Fibroblast of skin of left biceps (primary cell): ENCODE data around the gene FARS2.
A peak's percentile ranks its signal among the peaks of the same experiment; 100 is the strongest.

Source experiments
- DNase-seq, 2 experiments: peaks; one replicate each; pipeline ENCODE4 v3.0.0-alpha.2; 2013; ENCODE audit warnings: low read depth in 2 of 2

The FARS2 gene

DNA sequence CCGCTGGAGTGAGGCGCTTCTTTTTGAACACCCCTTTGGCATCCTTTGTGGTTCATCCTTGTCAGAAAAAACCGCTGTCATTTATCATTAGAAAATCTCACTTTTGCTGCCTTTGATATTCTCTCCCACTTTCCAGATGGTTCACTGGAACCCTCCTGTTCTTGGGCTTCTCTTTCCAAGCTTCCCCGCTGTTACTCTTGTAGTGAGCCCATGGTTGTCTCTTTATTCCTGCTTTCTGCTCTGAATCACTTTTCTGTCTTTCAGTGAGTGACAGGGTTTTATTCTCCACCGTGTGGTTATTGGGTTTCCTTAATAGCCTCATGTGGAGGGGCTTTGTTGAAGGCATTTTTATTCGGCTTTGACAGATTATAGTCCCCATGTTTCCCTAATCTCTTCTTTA, 117.0 kb downstream of the FARS2 start:
- no peak for DNase-seq

DNA sequence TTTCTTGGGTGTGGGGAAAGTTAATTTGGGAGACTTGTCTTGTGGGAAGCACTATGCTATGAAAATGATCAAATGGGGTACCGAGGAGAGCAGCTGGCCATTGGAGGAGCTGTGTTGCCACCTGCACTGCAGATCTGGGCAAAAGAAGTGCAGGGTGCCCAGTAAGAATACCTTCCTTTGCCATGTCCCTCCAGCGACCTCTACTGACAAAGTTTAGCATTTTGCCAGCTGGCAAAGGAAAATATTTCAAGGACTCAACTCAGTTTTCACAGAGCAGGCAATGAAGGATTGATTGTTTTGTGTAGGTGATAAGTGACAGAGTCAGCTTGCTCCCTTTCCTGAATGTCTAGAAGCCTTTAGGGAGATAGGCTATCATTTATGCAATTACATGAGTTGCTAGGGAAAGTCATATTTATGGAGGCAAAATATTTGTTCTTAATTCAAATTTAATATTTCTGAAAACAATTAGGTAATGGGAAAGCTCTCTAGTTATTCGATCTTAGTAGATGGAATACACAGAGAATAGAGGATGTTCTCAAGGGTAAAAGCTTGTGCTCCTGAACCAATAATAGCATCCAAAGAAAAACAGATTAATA, 118.4 kb downstream of the FARS2 start:
- DNase-seq: no peak

DNA sequence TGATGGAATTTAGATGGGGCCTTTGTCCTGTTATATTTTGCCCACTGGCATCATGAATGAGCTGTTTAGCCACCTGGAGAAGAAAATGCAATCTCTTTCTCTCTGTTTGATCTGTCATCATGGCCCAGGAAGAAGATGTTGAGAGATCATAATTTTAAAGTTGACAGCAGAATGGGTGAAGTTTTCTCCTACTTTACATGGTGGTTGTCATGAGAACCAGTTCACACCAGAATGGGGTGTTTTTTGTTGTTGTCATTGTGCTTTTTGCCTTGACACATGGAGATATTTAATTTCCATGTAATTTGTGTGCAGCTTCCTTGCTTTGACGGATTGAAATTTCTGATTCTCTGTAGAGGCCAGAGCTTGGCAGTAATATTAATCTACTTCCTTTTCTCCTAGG, 122.5 kb downstream of the FARS2 start:
- no peak for DNase-seq

DNA sequence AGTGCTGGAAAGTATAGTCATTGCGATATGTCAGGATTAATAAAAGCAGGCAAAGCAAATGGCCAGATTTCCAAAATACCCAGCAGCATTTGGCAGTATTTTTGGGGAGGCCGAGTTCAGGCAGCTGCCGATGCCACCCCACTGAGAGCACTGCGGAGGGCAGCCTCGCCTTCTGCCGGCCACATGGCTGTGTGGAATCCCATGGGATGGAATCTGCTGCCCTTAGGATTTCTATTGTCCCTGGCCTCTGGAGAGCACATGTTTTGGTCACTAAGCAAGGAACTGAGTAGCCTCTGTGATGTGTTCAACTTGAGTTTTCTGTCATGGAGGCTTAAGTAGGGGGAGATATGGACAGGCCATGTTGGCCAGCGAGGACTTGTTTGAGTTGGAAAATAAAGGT, 123.0 kb downstream of the FARS2 start:
- no peak for DNase-seq

DNA sequence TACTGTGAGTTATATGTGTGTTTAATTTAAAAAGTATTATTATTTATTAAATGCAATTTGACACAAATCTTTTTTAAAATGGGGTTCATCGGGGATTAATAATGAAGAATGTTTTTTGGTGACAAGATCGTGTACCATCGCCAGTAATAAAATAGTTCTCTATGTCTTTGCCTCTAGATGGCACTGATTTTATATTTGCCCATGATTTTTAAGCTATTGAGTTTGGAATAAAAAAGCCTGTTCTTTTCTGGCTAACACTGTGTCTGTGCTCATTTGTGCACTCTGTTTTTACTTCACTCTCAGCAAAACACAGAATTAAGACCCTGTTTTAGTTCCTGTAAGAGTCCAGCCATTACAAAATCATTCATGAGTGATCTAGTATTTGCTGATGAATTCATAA, 127.0 kb downstream of the FARS2 start:
- no peak for DNase-seq

DNA sequence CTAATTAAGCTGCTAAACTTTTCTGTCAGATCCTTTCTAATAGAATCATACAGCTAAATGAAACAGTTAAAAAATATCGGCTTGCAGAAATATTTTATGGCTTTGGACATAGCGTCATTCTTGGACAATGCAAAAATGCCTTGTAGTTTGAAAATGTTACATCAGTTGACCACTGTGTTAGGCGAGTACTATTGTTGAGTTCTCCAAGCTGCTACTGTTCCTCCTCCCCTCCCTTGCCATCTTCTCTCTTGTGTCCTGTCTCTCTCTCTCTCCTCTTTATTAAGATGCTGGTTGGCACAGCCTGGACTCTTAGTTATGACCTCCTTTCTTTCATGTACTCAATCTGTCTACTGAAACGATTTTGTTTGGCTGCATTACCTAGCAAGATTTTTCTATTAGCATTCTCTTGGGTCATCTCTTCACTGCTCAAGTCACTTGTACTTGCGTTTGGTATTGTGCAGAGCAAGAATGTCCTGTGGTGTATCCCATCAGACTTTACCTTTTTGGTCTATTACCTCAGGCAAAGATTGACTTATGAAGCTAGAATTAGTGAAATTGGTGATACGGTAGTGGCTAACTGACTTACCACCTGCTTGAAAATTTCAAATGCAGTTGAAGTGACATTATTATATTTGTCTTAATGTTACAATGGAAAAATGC, 127.9 kb downstream of the FARS2 start:
- DNase-seq: no peak

DNA sequence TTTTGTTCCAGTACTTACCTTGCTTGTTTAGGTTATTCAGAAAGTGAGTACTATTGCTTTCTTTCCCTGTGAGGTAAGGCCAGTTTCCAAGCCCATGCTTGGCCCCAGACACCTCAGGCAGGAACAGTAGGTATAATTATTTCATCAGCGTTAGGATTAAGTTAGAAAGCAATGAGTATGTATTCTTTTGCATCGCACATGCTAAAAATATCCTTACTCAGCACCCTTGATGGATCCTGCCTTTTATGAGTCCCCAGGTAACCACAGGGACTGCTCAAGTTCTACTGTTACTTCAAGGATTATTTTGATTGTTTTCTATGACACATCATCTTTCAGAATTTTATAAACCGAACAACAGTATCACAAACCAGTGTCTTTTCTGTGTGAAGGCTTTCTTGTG, 128.9 kb downstream of the FARS2 start:
- no peak for DNase-seq

DNA sequence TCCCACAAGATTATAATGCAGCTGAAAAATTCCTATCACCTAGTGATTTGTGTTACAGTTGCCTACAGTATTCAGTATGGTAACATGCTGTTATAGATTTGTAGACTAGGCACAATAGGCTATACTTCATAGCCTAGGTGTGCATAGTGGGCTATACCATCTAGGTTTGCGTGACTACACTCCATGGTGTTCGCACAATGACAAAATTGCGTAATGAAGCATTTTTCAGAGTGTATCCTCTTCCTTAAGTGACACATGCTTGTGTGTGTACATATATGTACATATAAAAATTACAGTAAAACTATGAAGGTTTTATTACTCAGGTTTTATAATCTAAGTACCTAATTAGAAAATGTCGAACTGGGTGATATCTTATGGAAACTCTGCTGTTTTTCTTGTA, 133.0 kb downstream of the FARS2 start:
- no peak for DNase-seq

DNA sequence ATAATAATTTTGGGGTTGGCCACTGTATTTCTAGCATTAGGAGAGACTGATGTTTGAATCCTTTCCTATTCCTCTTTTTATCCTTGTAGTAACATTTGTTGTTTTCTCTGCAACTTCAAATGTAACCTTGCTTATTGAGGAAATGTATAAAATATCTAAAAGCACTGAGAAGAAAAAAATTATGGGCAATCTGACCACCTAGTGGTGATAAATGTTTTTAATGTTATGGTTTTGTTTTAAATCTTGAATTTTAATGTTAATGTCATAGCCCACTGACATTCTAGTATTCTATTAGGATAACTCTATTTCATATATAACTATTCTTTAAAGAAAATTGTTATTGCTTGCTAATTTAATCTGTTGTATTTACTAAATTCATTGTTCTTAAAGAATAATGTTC, 134.4 kb downstream of the FARS2 start:
- DNase-seq: no peak

DNA sequence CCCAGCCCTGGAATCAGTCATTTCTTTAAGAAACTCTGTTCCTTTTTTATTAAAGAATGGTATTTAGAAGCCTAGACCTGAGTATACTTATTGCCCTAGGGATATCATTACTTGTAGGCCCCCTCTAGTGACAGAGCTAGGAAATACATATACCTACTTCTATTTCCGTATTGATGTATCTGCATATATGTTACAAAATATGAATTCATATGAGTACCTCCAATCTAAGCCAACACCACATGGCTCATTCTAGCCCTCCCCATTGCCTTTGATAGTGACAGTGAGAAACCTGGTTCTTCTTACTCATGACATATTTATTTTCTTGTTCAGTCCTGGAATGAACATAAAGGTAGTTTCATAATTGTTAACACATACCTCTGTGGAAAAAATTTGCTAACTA, 137.2 kb downstream of the FARS2 start:
- peak in 1 of 2 experiments; percentile 24 for DNase-seq

DNA sequence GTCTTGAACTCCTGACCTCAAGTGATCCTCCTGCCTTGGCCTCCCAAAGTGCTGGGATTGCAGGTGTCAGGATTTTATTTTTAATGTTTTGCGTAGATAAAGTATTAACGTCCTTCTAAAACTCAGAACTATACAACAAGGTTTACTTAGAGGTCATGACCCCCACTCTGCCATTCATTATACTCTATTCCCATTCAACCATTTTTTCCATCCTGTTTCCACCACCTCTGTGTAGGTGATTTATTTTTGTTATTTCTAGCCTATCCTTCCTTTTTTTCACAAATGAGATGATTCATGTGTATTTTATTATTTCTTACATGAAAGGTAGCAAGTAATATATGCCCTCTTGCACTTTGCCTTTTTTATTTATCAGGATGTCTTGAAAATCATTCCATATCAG, 138.1 kb downstream of the FARS2 start:
- DNase-seq: no peak

DNA sequence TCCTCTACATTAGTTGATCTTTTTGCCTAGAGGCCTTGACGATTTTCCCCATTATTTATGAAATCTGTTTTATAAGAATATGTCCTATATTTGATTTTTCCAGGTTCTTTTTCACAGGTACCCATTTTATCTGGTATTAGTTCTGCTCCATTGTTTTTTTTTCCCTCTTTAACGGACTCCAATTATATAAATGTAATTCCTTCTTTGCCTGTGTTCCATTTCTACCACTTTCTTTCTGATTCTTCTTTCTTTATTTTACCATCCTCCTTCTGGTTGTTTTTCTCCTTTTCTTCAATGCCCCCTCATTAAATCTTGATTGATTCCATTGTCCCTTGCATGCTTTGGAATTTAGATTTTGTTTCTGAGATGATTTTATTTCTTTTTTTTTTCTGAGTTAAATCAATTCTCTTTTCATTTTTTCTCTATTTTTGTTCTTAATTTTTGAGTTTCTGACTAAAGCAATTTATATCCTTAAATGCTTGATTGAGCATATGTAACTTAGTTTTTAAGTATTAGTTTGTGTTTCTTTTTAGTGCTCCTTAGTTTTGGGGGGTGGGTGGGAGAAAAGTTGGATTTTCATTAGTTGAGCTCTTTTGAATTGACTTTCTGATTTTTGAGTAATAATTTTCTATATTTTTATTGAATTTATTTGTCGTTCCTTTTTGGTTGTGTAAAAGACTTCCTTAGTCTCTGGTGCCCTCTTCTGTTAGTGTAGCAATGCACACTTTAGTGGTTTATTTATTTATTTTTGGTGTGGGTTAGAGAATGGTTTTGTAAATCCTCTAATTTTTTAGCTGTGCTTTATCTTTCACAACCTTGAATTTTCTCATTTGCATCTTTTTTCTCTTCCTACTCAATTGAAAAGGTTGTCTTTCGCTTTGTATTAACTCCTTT, 140.8 kb downstream of the FARS2 start:
- no peak for DNase-seq

DNA sequence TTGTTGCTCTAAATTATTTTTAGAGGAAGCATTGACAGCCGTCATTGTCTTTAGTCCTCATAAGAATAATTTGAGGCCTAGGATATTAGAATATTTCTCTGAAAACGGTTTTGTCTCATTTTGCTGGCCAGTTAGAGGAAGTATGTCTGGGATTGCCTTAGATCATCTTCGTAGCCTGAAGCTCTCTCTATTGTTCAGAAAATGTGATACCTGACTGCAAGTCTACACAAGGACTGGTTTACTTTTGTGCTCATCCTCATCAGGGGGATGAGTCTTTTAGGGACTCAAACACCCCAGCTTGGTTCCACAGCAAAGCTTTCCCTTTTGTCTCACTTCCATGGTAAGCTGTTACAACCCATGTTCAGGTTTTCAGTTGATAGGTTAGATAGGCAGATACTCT, 141.8 kb downstream of the FARS2 start:
- DNase-seq: no peak

DNA sequence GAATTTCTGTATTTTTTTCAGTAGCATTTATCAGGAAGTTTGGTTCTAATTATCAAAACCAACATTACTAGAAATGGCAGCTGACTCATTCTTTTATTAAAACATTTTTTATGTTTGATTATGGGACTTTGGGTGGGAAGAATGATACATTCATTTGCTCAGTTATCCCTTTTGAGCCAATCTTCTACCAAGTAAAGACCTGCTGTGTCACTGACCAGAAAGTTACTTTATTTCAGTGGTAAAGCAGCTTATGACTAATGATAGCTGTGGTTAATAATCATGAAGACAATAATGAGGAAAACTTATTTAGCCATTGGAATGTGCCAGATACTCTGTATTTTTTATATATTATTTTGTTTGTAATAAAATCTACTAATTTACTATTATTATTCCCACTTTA, 142.3 kb downstream of the FARS2 start:
- no peak for DNase-seq

DNA sequence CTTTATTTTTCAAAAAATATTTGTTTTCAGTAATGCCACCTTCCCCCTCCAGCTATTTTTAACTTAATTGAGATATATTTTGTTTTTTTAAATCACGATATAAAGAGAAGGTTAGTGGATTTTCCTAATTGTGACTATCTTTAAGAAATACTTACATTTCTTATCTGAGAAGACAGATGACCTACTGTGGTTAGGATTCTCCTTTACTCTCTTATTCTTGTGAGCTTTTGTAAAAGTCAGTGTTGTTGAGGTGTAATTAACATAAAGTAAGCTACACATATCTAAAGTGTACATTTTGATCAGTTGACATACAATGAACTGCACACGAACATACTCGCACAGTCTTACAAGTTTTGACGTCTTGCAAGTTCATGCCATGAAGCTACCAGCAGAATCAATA, 144.7 kb downstream of the FARS2 start:
- no peak for DNase-seq

DNA sequence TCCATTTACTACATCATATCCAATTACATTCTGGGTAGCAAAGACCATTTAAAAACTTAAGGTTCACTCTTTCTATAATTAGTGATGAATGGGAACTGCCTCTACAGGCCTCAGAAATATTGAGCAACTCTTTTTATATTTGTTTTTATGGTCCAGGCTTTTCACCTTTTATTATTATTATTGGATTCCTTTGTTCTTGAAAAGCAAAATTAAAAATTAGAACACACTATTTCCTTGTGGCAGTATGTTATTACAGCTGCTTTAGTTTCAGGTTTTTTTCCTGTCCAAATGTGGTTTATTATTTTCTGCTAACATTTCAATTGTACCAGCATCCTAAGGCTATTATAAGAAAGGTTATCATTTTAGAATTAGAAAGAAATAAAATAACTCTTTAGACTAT, 150.1 kb downstream of the FARS2 start:
- DNase-seq: no peak

DNA sequence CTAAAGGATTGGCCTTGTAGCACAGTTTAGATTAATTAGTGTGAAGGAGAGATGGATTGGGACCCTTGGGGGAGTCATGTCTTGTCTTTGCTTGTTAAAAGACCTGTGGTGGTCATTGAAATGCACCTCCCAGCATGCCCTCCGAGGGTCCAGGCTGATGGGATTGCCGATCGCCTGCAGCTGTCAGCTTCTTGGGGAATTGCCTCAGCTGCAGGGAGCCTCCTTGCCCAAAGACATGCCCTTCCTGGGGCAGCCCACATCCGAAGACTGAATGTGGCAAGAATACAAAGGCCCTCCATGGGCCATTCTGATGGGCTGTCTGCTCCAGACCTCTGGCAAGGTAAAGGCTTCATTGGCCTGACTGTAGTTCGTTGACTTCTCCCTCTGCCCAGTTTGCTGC, 150.7 kb downstream of the FARS2 start:
- DNase-seq: no peak

DNA sequence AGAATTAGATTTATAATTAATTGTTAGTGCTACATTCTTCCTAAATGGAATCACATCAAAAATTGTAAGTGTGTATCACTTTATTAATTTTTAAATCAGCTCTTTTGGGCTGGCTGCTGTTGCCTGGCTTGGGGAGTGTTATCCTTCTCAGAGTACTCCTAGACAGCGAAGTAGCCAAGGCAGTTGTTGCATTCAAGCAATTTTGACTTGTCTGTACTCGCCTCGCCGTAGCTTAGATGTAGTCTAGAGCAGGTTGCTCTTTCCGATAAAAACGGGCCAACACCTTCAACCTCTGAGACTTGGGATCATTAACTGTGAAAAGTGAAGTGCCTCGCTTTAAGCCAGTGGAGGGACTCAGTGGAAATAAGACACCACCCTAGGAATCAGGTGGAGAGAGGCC, 151.3 kb downstream of the FARS2 start:
- DNase-seq: no peak

DNA sequence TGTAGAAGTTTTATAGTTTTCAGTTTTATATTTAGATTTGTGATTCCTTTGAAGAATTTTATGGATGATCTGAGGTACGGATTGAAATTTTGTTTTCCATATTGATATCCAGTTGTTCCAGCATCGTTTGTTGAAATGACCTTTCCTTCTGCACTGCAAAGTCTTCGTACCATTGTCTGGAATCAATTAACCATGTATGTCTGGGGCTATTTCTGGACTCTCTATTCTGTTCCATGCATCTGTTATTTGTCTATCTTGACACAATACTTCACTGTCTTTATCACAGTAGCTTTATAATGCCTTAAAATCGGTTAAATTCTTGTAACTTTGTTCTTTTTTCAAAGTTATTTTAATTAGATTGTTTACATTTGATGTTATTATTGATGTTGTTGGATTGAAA, 154.9 kb downstream of the FARS2 start:
- DNase-seq: no peak

DNA sequence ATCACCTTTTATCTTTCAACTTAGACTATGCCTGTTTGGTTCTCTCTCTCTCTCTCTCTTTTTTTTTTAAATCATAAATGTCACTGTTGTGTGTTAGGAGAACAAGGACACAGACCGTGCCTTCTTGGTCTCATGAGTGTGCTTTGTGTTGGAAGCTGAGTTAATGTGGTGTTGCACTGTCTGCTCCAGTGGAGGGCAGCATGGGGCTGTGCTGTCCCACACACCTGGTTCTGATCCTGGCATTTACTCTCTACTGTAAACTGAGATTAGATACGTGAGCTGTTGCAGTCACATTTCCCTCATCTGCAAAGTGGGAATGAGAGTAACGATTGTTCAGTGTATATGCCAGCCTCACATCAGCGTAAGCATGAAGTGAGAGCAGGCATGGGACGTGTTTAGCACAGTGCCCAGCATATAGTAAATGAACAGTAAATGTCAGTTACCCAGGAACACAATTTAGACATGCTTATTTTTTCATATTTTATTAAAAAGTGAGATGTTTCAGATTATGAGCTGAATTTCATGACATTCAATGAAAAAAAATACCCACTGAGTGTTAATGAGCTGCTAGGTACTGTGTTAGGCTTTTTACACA, 161.1 kb downstream of the FARS2 start:
- DNase-seq: no peak

DNA sequence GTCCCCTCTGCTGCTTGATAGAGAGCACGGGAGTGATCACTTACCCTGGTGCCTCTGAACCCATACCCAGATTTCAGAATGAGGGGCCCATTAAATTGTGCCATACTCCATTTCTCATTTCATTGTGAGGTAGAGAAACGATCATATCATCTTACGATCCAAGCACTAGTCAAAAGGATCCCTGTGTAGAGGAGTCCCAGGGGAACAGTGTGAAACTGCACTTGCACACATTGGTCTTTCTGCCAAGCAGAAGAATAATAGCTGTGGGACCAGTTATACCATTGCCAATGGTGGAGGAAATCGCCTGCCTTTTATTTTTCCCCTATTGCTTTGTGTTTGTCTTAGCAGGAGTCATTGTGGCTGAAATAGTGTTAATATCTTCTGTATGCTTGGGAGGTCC, 161.9 kb downstream of the FARS2 start:
- DNase-seq: no peak

DNA sequence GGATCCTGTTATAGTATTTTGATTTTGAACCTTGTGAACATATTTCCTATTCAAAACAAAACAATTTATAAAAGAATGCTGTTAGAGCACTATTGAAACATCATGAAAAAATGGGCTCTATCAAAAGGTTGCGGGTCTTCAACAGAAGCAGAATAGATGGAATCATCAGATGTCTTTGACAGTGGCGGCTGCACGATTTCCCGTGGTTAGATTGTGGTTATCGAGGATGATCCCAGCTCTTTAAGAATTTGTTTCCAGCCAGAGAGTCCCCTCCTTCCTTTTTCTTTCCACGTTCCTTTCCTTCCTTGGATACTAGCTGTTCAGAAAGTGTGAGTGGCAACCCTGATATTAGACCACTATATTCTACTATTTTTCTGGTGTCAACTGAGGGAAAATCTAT, 163.4 kb downstream of the FARS2 start:
- no peak for DNase-seq

DNA sequence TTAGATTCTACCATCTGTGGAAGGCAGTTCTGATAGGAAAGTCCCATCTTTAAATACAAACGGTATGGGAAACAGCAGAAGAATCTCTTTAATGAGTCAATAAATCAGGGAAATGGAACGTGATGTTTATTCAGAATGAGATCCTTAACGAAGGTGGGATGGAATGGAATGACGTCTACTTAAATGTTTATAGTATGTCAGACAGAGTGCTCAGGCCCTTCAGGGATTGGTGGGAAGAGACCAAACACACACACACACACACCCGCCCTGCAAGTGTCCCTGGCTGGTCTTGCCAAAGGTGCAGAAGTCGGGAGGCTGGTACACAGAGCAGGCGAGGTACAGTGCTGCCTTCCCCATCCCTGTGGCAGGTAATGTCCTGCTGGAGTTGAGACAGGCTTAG, 164.0 kb downstream of the FARS2 start:
- DNase-seq: no peak
